ENCODE measurements around the gene RNF186.

- TF ChIP-seq CTCF (IDR thresholded peaks at IDR 0.05 in 4 of 5, conservative IDR thresholded peaks at IDR 0.05 in 1 of 5) (no peak), POLR2A (IDR thresholded peaks at IDR 0.05) (no peak)
These were observed 10.2 kb downstream of the RNF186 start for GRCh38 chr1:19804831-19805251.

Data from gastrocnemius medialis (tissue), 4 donors.